Measurements from ENCODE around the gene AP2A1.

Gene AP2A1

DNA sequence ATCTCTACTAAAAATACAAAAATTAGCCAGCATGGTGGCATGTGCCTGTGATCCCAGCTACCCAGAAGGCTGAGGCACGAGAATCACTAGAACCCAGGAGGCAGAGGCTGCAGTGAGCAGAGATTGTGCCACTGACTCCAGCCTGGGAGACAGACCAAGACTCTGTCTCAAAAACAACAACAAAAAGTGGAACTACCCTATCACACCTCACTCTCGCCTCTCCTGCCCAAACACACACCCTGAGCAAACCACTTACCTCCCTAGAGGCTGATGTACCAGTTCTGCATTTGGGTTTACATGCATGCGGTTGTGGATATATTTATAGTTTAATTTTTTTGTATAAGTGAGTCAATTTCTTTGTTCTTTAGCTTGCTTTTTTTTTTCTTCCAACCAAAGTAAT lies 76.5 kb downstream of the AP2A1 start:
- FAIRE-seq = no peak

DNA sequence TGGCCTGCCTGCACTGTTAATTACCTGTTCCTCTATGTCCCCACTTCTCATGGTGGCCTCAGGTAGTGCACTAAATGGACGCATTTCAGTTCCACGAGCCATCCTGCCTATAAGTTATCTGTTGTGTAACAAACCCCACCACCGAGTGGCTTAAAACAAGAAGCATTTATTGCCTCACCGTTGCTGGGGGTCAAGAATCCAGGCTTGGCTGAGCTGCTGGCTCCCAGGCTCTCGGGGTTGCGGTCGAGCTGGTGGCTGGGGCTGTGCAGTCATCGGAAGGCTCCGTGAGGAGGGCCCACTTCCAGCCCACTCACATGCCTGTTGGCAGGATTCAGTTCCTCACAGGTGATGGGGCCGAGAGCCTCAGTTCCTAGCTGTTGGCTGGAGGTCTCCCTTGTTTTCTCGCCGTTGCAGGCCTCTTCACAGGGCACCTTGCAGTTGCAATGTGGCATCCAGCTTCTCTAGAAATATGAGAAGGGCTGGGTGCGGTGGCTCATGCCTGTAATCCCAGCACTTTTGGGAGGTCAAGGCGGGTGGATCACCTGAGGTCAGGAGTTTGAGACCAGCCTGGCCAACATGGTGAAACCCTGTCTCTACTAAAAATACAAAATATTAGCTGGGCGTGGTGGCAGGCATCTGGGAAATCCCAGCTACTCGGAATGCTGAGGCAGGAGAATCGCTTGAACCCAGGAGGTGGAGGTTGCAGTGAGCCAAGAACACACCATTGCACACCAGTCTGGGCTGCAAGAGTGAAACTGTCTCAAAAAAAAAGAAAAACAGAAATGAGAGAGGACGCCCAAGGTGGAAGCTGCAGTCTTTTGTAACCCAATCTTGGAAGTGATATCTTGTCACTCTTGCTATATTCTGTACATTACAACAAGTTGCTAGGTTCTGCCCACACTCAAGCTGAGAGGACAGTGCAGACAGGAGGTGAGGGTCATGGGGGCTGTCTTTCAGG lies 77.6 kb downstream of the AP2A1 start:
- no peak for FAIRE-seq

DNA sequence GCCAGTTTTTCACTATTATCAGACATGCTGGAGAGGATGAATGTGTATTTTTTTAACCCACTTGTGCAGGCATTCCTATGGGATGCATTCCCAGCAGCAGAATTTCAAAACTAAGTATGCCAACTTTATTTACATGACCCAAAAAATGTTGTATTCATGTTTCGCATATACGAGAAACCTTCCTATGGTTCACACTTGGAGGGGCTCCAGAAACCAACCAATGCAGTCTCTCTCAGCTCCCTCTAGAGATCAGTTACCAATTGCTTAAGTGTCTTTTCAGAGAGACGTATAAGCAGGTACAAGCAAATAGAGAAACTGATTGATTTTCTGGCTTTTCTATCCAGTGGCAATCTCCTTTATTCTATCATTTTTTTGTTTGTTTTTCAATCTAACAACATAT lies 78.6 kb downstream of the AP2A1 start:
- no peak for FAIRE-seq

GRCh38 chr19:49846408-49846807 lies 79.6 kb downstream of the AP2A1 start:
- FAIRE-seq = no peak

- FAIRE-seq = no peak
These were observed 81.2 kb downstream of the AP2A1 start for GRCh38 chr19:49847731-49848696.

- no peak for FAIRE-seq
These were observed 82.1 kb downstream of the AP2A1 start for GRCh38 chr19:49848938-49849337.

DNA sequence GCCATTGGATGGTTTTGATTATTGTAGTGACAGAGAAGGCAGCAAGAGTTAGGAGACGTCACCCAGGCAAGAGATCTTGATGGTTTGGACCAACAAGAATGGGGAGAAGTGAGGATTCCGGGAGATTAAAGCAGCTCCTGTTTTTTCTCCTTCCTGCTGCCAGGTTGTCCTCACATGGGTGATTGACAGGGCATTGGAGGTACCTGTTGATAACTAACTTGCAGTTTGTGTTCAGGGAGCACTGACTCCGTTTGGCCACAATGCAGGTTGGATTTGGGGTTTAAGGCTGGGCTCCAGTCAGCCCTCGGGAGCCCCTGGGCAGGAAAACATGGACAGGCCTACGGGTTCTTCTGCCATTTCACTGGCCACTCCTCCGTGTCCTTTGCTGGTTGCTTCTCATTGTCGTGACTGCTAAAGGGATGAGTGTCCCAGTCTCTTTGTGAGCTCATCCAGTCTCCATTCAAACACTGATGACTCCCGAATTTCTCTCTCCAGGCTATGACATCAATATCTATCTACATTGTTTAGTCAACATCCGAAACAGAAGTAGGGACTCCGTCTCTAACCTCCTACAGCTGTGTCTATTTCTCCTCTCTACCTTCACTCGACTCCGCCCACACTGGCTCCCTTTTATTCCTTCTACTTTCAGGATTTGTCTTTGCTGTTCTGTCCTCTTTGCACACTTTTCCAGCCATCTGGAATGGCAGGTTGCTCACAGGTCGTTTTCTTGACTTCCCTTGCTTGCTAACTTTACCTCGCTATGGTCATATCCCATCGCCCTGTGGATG lies 82.8 kb downstream of the AP2A1 start:
- no peak for FAIRE-seq

DNA sequence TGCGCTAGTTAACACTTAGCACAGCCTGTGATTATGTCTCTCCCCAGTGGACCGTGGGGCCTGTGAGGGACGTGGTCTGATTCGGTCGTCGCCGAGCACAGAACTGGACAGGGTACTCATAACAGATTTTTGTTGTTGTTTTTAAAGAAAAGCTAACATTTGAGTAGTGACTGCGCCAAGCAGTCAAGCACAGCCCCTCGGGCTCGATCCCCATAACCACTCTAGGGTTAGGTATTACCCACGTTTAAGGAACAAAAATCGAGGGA lies 83.4 kb downstream of the AP2A1 start:
- FAIRE-seq = no peak

DNA sequence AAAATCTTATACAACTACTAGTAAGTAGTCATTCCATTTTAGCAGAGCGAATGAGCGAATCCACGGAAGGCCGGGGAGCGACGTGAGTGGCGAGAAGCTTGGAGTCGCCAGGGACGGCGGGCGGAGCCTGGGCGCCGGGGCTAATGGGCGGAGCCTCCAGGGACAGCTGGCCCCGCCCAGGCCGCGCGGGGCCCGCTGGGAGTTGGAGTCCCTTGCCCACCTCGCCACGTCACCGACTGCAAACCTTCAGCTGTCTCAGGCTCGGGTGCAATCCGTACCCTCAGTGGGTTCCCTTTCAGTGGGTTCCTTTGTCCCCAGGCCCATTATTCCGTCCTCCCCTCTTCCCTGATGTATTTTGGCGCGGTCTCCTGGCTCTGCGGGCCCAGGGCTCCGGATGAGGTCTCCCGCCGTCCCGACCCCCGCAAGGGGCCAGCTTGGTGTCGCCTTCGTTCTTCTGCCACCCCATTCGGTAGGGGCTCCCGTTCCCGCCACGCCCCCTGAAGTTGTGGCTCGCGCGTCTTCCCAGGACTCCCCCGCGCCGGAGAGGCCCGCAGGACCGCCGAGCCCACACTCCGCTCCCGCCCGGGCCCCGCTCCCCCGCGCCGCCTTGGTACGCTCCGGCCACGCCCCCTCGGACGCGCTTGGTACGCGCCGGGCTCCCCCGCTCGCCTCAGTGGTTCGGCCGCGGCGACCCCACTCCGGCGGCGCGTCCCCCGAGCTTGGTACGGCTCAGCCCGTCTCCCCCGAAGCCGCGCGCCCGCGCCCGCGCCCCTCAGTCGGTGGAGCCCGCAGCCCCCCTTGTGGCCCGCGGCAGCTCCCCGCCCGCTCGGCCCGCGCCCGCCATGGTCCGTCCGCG lies 83.9 kb downstream of the AP2A1 start, which contains the start of gene PTOV1:
TSS of gene PTOV1 (plus strand) at position 673 of the 856 bp plus-strand sequence.
- no peak for FAIRE-seq

GRCh38 chr19:49851456-49852259 lies 84.9 kb downstream of the AP2A1 start:
- no peak for FAIRE-seq

GRCh38 chr19:49852631-49853126 lies 85.9 kb downstream of the AP2A1 start:
- FAIRE-seq = no peak

- no peak for FAIRE-seq
These were observed 87.1 kb downstream of the AP2A1 start for GRCh38 chr19:49853852-49854377.

GRCh38 chr19:49854378-49855263 lies 87.8 kb downstream of the AP2A1 start:
- FAIRE-seq = no peak

GRCh38 chr19:49855277-49855675 lies 88.5 kb downstream of the AP2A1 start:
- no peak for FAIRE-seq

DNA sequence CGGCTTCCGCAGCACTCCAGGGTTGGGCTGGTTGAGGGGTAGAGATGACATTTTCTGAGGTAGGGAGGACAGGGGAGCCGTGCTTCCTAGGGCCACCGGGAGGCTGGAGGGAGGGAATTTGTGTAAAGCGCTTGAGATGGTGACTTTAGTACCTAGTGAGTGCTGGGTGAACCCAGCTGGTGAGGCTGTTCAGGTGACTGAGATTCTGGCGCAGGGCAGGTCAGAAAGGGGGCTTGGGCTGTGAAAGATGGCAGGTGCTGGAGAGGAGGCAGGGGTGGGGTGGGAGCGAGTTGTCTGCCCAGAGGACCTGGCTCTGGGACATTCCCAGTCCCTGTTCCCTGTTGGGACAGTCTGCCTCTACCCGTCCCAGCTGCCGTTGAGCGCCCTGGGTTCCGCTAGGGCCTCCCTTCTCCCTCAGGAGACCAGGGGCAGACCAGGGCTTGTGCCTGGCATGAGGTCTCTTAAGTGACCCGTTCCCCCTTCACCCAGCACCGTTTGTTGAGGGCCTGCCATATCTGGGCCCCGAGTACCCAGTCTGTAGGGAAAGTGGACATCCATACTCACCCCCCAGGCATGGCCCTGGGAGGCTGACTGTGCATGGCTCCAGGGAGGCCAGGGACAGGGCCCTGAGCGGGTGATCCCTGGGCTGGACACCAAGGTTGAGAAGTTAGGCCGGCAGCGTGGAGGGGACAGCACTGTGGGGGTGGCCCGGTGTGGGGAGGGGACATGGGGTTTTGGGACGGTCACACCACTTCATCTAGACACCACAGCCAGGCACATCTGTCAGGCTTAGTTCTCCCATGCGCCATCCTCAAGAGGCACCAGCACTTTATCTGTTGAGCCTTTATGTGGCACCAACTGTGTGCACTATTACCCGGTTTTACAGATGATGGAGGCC lies 89.1 kb downstream of the AP2A1 start:
- no peak for FAIRE-seq

GRCh38 chr19:49856574-49857021 lies 89.8 kb downstream of the AP2A1 start:
- FAIRE-seq = no peak
